GM12878 (cell line): ENCODE measurements around the gene CALHM2. TPM values are rescaled to one million over a fixed set of nuclear protein-coding genes. Genes with fewer than 3 reads are reported as not detected.

Experiments used
- ATAC-seq: fragments of 200-7000 bp; cut with Tn5 transposase; 3 replicates; pipeline ENCODE4 v1.9.1; 2020; ENCODE audit warnings: mild to moderate bottlenecking, moderate library complexity
- BruUV-seq: library from RNA; stranded (reverse); fragments of 400-500 nt; replicated peaks from 2 replicates; lab custom pipeline; 2021; lab: Mats Ljungman, UMichigan
- CTCF ChIA-PET: fragments of 300-600 bp; sonication (Branson Sonifier 250); formaldehyde crosslinking; extraction: SDS; loops from one replicate; lab custom pipeline; 2021; ENCODE audit warnings: inconsistent platforms; lab: Yijun Ruan, JAX
- POLR2A ChIA-PET: fragments of 350-600 bp; formaldehyde crosslinking; extraction: SDS; loops from one replicate; lab custom pipeline; 2021; ENCODE audit warnings: inconsistent platforms; lab: Charles Lee
- RAD21 ChIA-PET: fragments of 300-600 bp; sonication (Branson Sonifier 250); formaldehyde crosslinking; loops from one replicate; lab custom pipeline; 2023; ENCODE audit warnings: antibody characterized with exemption; ENCODE audit not compliant: unreplicated experiment; lab: Charles Lee
- SMC1A ChIA-PET: fragments of 300-600 bp; sonication (Branson Sonifier 250); formaldehyde crosslinking; loops from one replicate; lab custom pipeline; 2023; ENCODE audit not compliant: unreplicated experiment, uncharacterized antibody; lab: Charles Lee
- DNase-seq: peaks from one replicate; pipeline ENCODE4 v3.0.0-alpha.2; 2011; ENCODE audit warnings: low read depth, low spot score
- FAIRE-seq: peaks from 3 replicates; lab custom pipeline; 2011; peaks lifted over from hg19 to GRCh38; lab: Jason Lieb, UNC
- H2AFZ ChIP-seq: 2 replicates; pipeline ENCODE4 v1.6.0; 2011; ENCODE audit warnings: low read depth, low read length, control low read depth; ENCODE audit not compliant: control insufficient read depth
- H3K27ac ChIP-seq: 2 replicates; pipeline ENCODE4 v1.5.1; 2011; ENCODE audit warnings: control low read depth; ENCODE audit not compliant: control insufficient read depth, insufficient read depth
- H3K27me3 ChIP-seq, 2 experiments: replicated peaks in 1 of 2; 2 replicates each; pipeline versions ENCODE4 v1.6.0 to v1.6.1; 2011; ENCODE audit warnings: low read length in 1 of 2; ENCODE audit not compliant: control insufficient read depth in 2 of 2, insufficient read depth in 2 of 2
- H3K36me3 ChIP-seq, 2 experiments: 2 replicates each; pipeline ENCODE4 v1.5.1; 2011; ENCODE audit warnings: low read length in 1 of 2; ENCODE audit not compliant: control insufficient read depth in 2 of 2, insufficient read depth in 2 of 2
- H3K4me1 ChIP-seq: 2 replicates; pipeline ENCODE4 v1.6.1; 2011; ENCODE audit warnings: mild to moderate bottlenecking, low read length, moderate library complexity, mixed read lengths; ENCODE audit not compliant: control insufficient read depth, insufficient read depth
- H3K4me2 ChIP-seq: 2 replicates; pipeline ENCODE4 v1.6.0; 2011; ENCODE audit warnings: control low read depth; ENCODE audit not compliant: control insufficient read depth, insufficient read depth
- H3K4me3 ChIP-seq: fragments of 200-600 bp; sonication (generic); 2 replicates; pipeline ENCODE4 v1.5.1; 2016
- H3K79me2 ChIP-seq: 2 replicates; pipeline ENCODE4 v1.6.0; 2011; ENCODE audit warnings: low read length; ENCODE audit not compliant: control insufficient read depth, insufficient read depth
- H3K9ac ChIP-seq: 2 replicates; pipeline ENCODE4 v1.8.0; 2011; ENCODE audit warnings: low read length, control low read depth, mixed read lengths; ENCODE audit not compliant: control insufficient read depth, insufficient read depth
- H3K9me3 ChIP-seq: replicated peaks from 3 replicates; pipeline ENCODE4 v1.5.1; 2011; ENCODE audit warnings: mild to moderate bottlenecking, low read length; ENCODE audit not compliant: control insufficient read depth, insufficient read depth
- H4K20me1 ChIP-seq: 2 replicates; pipeline ENCODE4 v1.6.0; 2011; ENCODE audit not compliant: control insufficient read depth, insufficient read depth
- ETV6 ChIP-seq, 2 experiments: fragments of 450-650 bp in 1 of 2; IDR thresholded peaks in 1 of 2; conservative IDR thresholded peaks in 1 of 2; 2 replicates each; pipeline ENCODE4 v1.6.1; 2014; ENCODE audit warnings: antibody characterized with exemption in 1 of 2, borderline replicate concordance in 1 of 2, low read depth in 1 of 2, mild to moderate bottlenecking in 1 of 2, moderate library complexity in 1 of 2
- MTA2 ChIP-seq: fragments of 450-650 bp; IDR thresholded peaks from 2 replicates; pipeline ENCODE4 v1.6.1; 2016; ENCODE audit warnings: low read depth, mild to moderate bottlenecking, moderate library complexity
- MXI1 ChIP-seq: fragments of 150-350 bp; IDR thresholded peaks from 2 replicates; pipeline ENCODE4 v1.6.1; 2011; ENCODE audit warnings: low read depth, mild to moderate bottlenecking, inconsistent platforms, low read length, improper control_type of control experiment
- POLR2AphosphoS2 ChIP-seq: IDR thresholded peaks from 2 replicates; pipeline ENCODE4 v1.6.1; 2011; ENCODE audit warnings: low read depth, mild to moderate bottlenecking, low read length, improper control_type of control experiment, moderate library complexity
- RELA ChIP-seq: fragments of 450-650 bp; IDR thresholded peaks from 2 replicates; pipeline ENCODE4 v1.8.0; 2014; ENCODE audit warnings: borderline replicate concordance; ENCODE audit not compliant: partially characterized antibody
- TBL1XR1 ChIP-seq: IDR thresholded peaks from 2 replicates; pipeline ENCODE4 v1.6.1; 2012; ENCODE audit warnings: low read depth, low read length, improper control_type of control experiment
- WGBS: methylation state at CpG from one replicate; pipeline ENCODE4 v1.1.6; 2016; ENCODE audit warnings: low lambda C conversion rate; ENCODE audit not compliant: insufficient replicate concordance, insufficient coverage; ENCODE audit errors: missing lambda C conversion rate; 5-methylcytosine and 5-hydroxymethylcytosine counted together
- in situ Hi-C: fragments of 300-500 bp; cut with MboI; formaldehyde crosslinking; loops from 9 replicates; pipeline ENCODE4 v1.14.3; 2018; ENCODE audit warnings: mixed read lengths
- intact Hi-C: fragments of 100-400 bp; cut with micrococcal nuclease; formaldehyde crosslinking; loops from one replicate; pipeline ENCODE4 v1.14.2; 2022; ENCODE audit not compliant: unreplicated experiment
- polyA plus RNA-seq, 11 experiments: library from polyadenylated mRNA; depleted of rRNA in 4 of 11; unstranded in 6 of 11; stranded (reverse) in 5 of 11; fragments of >200 nt; fragmentation: Nextera tagmentation in 4 of 11; fragmentation: Illumina TruSeq in 1 of 11; extraction: Ambion mirVana in 4 of 11; extraction: Trizol in 1 of 11; gene quantifications; 1 replicate in 1 of 11; 2 replicates in 10 of 11; pipeline versions ENCODE4 v1.2.1 to v1.2.3, GENCODE V29; 2011 to 2016; ENCODE audit warnings: inconsistent platforms in 2 of 11, missing spikeins in 2 of 11, low read depth in 1 of 11
- total RNA-seq, 4 experiments: library from RNA; depleted of rRNA in 3 of 4; stranded (reverse); fragments of >200 nt in 3 of 4; fragmentation: Illumina TruSeq in 1 of 4; extraction: Trizol in 1 of 4; gene quantifications; 2 replicates each; pipeline versions ENCODE4 v1.2.1 to v1.2.3, GENCODE V29; 2013 to 2021
- TF ChIP-seq, protein P1 (sequence below): fragments of 450-650 bp; IDR thresholded peaks from 2 replicates; pipeline ENCODE4 v1.6.1; 2017; ENCODE audit warnings: borderline replicate concordance
- TF ChIP-seq, protein P2 (sequence below): fragments of 450-650 bp; formaldehyde crosslinking; IDR thresholded peaks from 2 replicates; pipeline ENCODE4 v1.5.0; 2022; ENCODE audit warnings: mild to moderate bottlenecking, missing genetic modification characterization
- TF ChIP-seq, protein P3 (sequence below): fragments of 450-650 bp; IDR thresholded peaks from 2 replicates; pipeline ENCODE4 v1.6.1; 2017; ENCODE audit warnings: antibody characterized with exemption, mild to moderate bottlenecking, moderate library complexity
- TF ChIP-seq, protein P4 (sequence below): fragments of 450-650 bp; IDR thresholded peaks from 2 replicates; pipeline ENCODE4 v1.6.1; 2018; ENCODE audit warnings: mild to moderate bottlenecking, low read depth, moderate library complexity; ENCODE audit not compliant: partially characterized antibody

CALHM2 gene
- total and polyA plus RNA-seq, 10 of the 15 experiments (the other 5 are each of a cell fraction or from before 2014, with no cell fraction given): 0.60 to 23.7 (median 9.3) TPM

DNA sequence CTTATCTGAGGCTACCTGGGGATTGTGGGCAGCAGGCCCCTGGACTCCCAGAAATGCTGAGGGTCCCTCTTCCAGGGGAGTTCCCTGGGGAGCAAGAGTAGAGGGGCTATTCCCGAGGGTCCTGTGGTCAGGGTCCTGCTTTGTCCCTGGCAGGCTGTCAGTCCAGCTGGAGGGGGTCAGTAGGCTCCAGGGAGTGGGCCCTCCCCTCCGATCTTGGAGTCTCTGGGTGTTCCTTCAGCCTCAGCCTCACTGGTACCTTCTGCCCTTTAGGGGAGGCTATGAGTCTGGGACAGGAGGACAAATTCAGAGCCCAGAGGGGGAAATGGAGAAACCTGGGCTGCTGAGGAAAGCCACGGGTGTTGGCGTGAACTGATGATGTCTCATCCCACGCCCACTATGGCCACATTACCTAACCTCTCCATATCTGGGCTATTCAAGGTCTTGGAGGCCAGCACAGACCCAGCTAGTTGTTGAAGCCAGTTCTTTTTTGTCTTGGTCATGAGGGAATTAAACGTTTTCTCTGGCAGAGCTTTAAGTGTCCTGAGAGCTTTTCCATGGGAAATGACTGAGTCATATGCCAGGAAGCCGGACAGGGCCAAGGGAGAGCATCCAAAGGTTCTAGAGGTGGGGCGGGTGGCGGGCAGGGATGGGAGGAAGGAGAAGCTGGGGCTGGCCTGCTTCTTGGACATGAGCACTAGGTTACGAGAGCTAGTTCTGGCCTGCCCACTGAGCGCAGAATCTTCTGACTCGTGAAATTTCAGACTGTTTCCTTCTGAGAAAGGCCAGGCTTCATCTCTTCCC lies 6.2 kb downstream of the CALHM2 start:
- no peak overlapping the region for H2AFZ ChIP-seq
- H3K4me3 ChIP-seq: no peak overlapping the region
- SMC1A ChIA-PET: interaction anchor here (0.7 to 9.6 kb wide), 3 partner anchors 9 to 35 kb away, joined by 3 to 124 read pairs (median 3); no protein-coding TSS in a partner anchor
- no peak for ATAC-seq
- no peaks in the 10 kb centered on the region for H3K9me3 ChIP-seq
- no peak overlapping the region for H3K9ac ChIP-seq
- no peak for FAIRE-seq
- DNase-seq: no peak
- H3K4me1 ChIP-seq: peaks cover 13% of the 10 kb centered on the region
- RAD21 ChIA-PET: interaction anchor here (1.0 to 2.5 kb wide), 2 partner anchors 20 to 37 kb away, joined by 3 to 7 read pairs; no protein-coding TSS in a partner anchor
- H3K36me3 ChIP-seq: peaks cover 38 to 44% of the 10 kb centered on the region in 2 experiments
- H4K20me1 ChIP-seq: no peaks in the 10 kb centered on the region; the same call in 1 of the 2 replicates
- peaks cover 20% of the 10 kb centered on the region for H3K79me2 ChIP-seq
- intact Hi-C loops (loop anchor here (5.0 kb wide), 1 partner anchor 36 kb away; no protein-coding TSS in a partner anchor), in situ Hi-C loops (no loop called here)
- whole genome bisulfite sequencing: 66% methylated on average over 11 of the region's 12 CpGs
- no peak overlapping the region for H3K4me2 ChIP-seq
- POLR2A ChIA-PET: interaction anchor here (2.1 kb wide), 1 partner anchor 24 kb away, joined by 6 read pairs; no protein-coding TSS in a partner anchor
- no peaks in the 10 kb centered on the region for H3K27me3 ChIP-seq
- H3K27ac ChIP-seq: no peak overlapping the region
- CTCF ChIA-PET: interaction anchor here (1.6 to 17.8 kb wide), 3 partner anchors 26 to 39 kb away, joined by 4 to 163 read pairs (median 7); partner anchors contain the start of gene CALHM3
- BruUV-seq: TSS peak; percentile 46
- TF ChIP-seq ETV6 (conservative IDR thresholded peaks at IDR 0.05 in 1 of 2, IDR thresholded peaks at IDR 0.05 in 1 of 2; ENCODE audit: borderline replicate concordance in 1 of 2, low read depth in 1 of 2) (no peak), TBL1XR1 (no peak), RELA (no peak), POLR2AphosphoS2 (no peak), MTA2 (no peak), MXI1 (no peak)
- TF ChIP-seq, protein P1, sequence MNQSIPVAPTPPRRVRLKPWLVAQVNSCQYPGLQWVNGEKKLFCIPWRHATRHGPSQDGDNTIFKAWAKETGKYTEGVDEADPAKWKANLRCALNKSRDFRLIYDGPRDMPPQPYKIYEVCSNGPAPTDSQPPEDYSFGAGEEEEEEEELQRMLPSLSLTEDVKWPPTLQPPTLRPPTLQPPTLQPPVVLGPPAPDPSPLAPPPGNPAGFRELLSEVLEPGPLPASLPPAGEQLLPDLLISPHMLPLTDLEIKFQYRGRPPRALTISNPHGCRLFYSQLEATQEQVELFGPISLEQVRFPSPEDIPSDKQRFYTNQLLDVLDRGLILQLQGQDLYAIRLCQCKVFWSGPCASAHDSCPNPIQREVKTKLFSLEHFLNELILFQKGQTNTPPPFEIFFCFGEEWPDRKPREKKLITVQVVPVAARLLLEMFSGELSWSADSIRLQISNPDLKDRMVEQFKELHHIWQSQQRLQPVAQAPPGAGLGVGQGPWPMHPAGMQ: no peak
- TF ChIP-seq, protein P2, sequence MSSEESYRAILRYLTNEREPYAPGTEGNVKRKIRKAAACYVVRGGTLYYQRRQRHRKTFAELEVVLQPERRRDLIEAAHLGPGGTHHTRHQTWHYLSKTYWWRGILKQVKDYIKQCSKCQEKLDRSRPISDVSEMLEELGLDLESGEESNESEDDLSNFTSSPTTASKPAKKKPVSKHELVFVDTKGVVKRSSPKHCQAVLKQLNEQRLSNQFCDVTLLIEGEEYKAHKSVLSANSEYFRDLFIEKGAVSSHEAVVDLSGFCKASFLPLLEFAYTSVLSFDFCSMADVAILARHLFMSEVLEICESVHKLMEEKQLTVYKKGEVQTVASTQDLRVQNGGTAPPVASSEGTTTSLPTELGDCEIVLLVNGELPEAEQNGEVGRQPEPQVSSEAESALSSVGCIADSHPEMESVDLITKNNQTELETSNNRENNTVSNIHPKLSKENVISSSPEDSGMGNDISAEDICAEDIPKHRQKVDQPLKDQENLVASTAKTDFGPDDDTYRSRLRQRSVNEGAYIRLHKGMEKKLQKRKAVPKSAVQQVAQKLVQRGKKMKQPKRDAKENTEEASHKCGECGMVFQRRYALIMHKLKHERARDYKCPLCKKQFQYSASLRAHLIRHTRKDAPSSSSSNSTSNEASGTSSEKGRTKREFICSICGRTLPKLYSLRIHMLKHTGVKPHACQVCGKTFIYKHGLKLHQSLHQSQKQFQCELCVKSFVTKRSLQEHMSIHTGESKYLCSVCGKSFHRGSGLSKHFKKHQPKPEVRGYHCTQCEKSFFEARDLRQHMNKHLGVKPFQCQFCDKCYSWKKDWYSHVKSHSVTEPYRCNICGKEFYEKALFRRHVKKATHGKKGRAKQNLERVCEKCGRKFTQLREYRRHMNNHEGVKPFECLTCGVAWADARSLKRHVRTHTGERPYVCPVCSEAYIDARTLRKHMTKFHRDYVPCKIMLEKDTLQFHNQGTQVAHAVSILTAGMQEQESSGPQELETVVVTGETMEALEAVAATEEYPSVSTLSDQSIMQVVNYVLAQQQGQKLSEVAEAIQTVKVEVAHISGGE (CRISPR knock-in tag): no peak
- TF ChIP-seq, protein P3, sequence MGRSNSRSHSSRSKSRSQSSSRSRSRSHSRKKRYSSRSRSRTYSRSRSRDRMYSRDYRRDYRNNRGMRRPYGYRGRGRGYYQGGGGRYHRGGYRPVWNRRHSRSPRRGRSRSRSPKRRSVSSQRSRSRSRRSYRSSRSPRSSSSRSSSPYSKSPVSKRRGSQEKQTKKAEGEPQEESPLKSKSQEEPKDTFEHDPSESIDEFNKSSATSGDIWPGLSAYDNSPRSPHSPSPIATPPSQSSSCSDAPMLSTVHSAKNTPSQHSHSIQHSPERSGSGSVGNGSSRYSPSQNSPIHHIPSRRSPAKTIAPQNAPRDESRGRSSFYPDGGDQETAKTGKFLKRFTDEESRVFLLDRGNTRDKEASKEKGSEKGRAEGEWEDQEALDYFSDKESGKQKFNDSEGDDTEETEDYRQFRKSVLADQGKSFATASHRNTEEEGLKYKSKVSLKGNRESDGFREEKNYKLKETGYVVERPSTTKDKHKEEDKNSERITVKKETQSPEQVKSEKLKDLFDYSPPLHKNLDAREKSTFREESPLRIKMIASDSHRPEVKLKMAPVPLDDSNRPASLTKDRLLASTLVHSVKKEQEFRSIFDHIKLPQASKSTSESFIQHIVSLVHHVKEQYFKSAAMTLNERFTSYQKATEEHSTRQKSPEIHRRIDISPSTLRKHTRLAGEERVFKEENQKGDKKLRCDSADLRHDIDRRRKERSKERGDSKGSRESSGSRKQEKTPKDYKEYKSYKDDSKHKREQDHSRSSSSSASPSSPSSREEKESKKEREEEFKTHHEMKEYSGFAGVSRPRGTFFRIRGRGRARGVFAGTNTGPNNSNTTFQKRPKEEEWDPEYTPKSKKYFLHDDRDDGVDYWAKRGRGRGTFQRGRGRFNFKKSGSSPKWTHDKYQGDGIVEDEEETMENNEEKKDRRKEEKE: no peak
- TF ChIP-seq, protein P4, sequence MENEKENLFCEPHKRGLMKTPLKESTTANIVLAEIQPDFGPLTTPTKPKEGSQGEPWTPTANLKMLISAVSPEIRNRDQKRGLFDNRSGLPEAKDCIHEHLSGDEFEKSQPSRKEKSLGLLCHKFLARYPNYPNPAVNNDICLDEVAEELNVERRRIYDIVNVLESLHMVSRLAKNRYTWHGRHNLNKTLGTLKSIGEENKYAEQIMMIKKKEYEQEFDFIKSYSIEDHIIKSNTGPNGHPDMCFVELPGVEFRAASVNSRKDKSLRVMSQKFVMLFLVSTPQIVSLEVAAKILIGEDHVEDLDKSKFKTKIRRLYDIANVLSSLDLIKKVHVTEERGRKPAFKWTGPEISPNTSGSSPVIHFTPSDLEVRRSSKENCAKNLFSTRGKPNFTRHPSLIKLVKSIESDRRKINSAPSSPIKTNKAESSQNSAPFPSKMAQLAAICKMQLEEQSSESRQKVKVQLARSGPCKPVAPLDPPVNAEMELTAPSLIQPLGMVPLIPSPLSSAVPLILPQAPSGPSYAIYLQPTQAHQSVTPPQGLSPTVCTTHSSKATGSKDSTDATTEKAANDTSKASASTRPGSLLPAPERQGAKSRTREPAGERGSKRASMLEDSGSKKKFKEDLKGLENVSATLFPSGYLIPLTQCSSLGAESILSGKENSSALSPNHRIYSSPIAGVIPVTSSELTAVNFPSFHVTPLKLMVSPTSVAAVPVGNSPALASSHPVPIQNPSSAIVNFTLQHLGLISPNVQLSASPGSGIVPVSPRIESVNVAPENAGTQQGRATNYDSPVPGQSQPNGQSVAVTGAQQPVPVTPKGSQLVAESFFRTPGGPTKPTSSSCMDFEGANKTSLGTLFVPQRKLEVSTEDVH: no peak
